GM18909 (cell line): ENCODE measurements around the gene DLST.

ENCODE experiments used
- ATAC-seq: cut with Tn5 transposase; IDR thresholded peaks from one replicate; pipeline ENCODE4 v1.9.1; 2021; ENCODE audit warnings: mild to moderate bottlenecking; ENCODE audit not compliant: unreplicated experiment, poor library complexity

DLST gene

DNA sequence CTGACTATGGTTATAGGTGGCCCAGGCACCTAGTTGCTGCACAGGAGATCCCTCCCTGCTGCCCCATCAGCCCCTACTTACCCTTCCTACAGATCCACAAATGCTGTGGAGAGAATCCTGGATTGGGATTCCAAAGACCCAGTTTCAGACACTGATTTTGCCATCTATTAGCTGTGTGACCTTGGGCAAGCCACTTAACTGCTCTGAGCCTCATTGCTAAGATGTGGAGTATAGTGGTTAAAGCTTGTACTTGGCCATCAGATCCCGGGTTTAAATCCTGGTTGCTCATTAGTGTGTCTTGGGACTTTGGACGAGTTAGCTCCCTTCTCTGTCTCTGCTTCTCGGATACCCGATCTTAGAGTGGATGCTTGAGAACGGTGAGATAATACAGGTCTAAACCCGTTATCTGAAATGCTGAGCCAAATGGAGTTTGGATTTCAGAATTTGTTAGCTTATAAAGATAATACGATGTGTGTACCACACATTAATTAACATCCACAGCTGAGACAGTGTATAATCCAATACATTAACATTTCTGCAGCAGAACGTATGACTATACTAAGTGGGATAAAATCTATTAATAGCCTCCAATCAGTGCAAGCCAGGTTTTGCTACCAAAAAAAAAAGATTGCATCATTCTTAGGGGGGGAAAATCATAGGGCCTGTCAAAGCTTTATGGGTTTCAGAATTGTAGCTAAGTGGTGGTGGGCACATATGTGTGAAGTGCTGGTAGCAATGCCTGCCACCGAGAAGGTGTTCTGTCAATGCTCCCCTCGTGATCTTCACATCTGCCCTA lies 21.8 kb upstream of the DLST start:
- no peak for ATAC-seq

DNA sequence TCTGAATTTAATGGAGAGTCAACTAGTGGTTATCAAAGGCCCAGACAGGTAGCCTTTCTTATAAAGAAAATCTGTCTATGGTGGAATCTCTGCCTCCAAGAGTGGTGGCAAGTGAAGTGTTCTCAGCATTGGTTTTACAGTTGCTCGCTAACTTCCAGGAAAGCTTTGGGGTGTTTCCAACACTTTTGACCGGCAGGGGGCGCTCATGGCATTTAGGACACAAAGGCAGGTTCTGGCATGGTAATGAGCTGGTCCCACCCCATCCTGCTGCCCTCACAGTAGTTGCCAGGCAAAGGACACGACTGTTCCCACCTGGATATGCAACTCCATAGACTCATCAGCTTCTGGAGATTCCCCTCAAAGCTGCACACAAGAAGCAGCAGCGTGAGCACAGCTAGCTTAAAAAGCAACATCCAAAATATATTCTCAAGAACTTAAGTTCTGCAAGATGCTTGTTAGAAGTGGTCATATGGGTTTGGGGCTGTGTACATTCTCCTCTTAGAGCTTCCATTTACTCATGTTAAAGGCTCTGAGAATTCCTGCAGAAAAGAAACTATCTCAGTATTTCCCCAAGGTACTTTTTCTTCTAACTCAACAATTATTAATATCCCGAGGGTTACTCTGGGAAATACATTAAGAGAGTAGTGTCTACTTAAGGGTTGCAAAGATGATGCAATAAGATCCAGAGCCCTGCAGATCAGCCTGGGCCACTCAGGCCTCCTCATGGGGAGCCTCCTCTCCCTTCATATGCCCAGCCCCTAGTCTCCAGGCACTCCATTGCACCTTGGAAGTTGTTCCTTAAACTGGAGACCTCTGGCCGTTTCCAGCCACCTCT lies 20.6 kb upstream of the DLST start:
- ATAC-seq = no peak

GRCh38 chr14:74861734-74862090 lies 20.0 kb upstream of the DLST start:
- ATAC-seq = no peak

DNA sequence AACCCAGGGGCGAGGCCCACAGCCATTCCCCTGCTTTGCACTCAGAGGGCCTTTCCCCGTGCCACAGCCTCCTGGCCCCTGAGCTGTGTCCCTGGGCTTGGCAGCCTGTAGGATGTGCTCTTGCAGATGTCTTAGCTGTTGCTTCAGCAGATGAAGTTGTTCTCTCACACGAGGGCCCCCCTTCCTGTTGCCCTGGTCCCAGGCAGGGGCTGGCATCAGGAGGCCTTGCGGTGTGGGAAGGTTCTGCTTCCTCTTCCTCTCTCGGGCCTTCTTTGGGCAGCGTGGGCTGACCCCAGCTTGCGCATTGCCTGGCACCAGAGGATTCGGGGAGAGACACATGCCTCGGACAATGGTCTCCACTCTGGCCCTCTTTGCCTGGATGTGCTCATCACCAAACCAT lies 18.4 kb upstream of the DLST start:
- ATAC-seq = no peak

DNA sequence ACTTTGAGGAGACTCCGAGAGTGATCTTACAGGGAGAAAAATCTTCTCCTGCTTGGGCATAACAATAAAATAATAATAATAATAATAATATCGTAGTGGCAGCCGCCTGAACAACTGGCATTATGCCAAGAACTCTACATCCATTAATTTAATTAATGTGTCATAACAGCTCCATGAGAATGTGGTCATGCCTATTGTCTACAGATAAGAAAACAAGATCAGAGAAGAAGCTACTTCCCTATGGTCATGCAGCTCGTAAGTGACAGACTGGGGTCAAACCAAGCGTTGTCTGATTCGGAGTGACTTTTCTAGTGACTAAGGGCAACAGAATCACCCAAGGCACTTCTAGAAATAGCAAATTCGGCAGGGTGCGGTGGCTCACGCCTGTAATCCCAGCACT lies 17.5 kb upstream of the DLST start:
- ATAC-seq = no peak

DNA sequence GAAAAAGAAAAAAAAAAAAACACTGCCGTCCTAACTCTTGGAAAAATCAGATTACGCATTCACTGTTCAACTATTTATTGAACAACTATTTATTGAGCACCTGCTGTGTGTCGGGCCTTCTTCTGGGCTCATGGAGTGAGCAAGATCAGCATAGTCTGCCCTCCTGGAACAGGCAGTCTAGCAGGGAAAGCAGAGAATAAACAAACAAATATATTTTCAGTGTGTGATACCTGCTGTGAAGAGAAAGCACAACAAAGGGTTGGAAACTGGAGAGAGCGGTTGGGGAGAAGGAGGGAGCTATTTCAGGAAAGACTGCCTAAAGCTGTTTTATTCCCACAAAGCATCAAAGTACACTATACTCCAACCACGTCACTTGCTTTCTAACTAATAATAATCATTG lies 16.6 kb upstream of the DLST start:
- ATAC-seq = no peak

GRCh38 chr14:74866708-74867389 lies 14.9 kb upstream of the DLST start:
- no peak for ATAC-seq

GRCh38 chr14:74867673-74868072 lies 14.0 kb upstream of the DLST start:
- ATAC-seq = no peak

DNA sequence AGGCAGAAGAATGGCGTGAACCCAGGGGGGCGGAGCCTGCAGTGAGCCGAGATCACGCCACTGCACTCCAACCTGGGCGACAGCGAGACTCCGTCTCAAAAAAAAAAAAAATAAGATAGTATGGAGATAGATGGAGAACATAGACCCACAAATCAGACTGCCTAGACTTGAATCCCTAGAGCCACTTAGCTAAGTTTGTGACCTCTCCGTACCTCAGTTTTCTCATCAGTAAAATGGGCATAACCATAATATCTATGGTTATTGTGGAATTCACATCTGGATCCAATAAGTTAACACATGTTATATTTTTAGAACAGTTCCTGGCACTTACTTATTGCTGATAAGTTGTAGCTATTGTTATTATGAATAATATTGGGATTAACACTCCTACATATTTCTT lies 13.0 kb upstream of the DLST start:
- ATAC-seq = no peak

GRCh38 chr14:74871819-74872218 lies 9.9 kb upstream of the DLST start:
- ATAC-seq = no peak

- ATAC-seq = no peak
These were observed 6.5 kb upstream of the DLST start for GRCh38 chr14:74875204-74875603.

DNA sequence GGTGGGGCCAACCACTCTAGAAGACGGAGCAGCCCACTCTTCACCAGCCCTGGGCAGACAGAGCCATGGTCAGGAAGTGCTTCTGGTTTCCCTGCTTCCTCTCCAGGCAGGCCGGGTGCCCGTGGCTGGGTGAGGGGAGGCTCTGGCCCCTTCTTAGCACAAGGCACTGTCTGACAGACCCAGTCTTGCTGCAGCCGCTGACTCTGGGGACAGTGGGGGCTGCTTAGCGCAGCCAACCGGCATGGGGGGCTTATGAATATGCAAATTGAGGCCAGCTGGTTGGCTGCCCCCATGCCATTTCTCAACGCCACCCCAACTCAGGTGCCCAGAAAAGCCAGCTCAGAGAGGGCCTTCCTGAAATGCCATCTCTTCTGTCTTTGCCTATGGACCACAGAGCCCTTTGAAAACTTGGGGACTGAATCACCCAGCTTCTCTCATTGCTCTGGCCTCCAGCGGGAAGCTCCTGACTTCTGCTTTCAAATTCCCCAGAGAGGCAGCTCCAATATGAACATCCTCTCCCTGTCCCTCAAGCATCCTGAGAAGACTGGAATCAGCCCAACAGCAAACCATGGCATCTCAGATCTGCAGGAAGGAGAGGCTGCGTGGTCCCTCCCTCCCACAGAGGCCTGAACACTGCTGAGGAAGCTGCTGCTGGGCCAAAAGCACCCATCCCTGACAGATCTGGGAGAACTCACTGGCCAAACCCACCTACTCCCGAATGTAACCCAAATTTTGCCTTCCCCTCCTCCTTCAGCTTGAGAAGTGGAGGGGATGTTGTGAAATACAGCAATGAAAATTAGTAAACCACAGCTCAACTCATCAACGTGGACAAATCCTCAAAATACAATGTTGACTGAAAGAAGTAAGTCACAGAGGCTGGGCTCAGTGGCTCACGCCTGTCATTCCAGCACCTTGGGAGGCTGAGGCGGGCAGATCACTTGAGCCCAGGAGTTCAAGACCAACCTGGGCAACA lies 5.5 kb upstream of the DLST start, which contains the start of gene PROX2:
Gene PROX2, minus strand, starts transcription at position 205 of the 973 bp plus-strand sequence. CDS start 12,311 bp downstream, outside the sequence.
- ATAC-seq = no peak

GRCh38 chr14:74879427-74880182 lies 2.1 kb upstream of the DLST start:
- ATAC-seq = no peak

GRCh38 chr14:74882103-74882920 lies 596 bp downstream of the DLST start:
- peak; percentile 42 for ATAC-seq

DNA sequence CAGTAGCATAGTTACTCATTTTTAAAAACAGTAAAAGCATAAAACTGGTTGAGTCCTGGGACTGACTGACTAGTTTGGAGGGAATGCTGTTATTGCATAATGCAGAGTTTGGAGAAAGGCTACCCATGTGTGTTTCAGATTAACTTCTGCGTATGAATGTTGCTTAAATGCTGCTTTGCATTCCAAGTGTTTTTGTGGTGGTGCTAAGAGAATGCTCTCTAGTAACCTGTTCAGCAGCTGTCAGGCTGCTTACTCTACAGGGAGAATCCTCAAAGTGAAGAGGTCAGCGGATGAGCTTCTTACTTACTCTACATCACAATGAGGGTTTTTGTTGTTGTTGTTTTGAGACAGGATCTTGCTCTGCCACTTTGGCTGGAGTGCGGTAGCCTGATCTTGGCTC lies 4.3 kb downstream of the DLST start:
- no peak for ATAC-seq

- ATAC-seq = no peak
These were observed 6.7 kb downstream of the DLST start for GRCh38 chr14:74888164-74889158.

DNA sequence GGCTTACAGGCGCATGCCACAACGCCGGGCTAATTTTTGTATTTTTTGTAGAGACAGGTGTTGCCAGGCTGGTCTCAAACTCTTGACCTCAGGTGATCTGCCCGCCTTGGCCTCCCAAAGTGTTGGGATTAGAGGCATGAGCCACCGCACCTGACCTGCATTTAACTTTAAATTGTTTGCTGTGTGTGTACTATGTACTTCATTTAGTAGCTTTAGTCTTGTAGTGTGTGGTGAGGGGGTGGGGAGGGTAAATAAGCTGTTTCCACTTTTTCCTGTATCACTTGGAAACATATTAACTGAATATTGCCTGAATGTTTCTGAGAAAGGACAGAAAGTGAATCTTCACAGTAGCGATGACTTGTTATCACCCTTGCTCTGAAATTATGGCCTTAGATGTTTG lies 8.5 kb downstream of the DLST start:
- ATAC-seq = no peak
